HCT116 (cell line): ENCODE data around the gene ACTRT3. TPM values are rescaled to one million over a fixed set of nuclear protein-coding genes. Genes with fewer than 3 reads are reported as not detected.
A peak's percentile ranks its signal among the peaks of the same experiment; 100 is the strongest.

Experiments
- ATAC-seq: fragments of 200-7000 bp; cut with Tn5 transposase; 2 replicates; pipeline ENCODE4 v1.9.1; 2020; ENCODE audit warnings: mild to moderate bottlenecking, moderate library complexity
- BruUV-seq: library from RNA; stranded (reverse); fragments of 400-500 nt; replicated peaks from 2 replicates; lab custom pipeline; 2021; lab: Mats Ljungman, UMichigan
- CTCF ChIA-PET: fragments of 300-600 bp; sonication (Branson Sonifier 250); formaldehyde crosslinking; loops from one replicate; lab custom pipeline; 2021; ENCODE audit warnings: antibody characterized with exemption; lab: Charles Lee
- POLR2A ChIA-PET: fragments of 300-600, 350-600 bp; sonication (Branson Sonifier 250); formaldehyde crosslinking; loops from one replicate; lab custom pipeline; 2021; ENCODE audit warnings: antibody characterized with exemption; lab: Charles Lee
- RAD21 ChIA-PET, 2 experiments: fragments of 300-600 bp; sonication (Branson Sonifier 250); formaldehyde crosslinking; loops; one replicate each; lab custom pipeline; 2023; ENCODE audit warnings: low total read pairs in 2 of 2; ENCODE audit not compliant: uncharacterized antibody in 2 of 2, unreplicated experiment in 2 of 2, low non-redundant PET in 1 of 2; lab: Charles Lee
- DNase-seq: peaks from one replicate; pipeline ENCODE4 v3.0.0-alpha.2; 2010; ENCODE audit warnings: low read depth, low spot score
- H2AFZ ChIP-seq: fragments of 200-600 bp; shearing (Covaris generic), sonication (generic); 2 replicates; pipeline ENCODE4 v1.6.1; 2017; ENCODE audit warnings: low read depth, mixed run types, mixed read lengths, antibody characterized with exemption, low read length; ENCODE audit not compliant: poor library complexity, severe bottlenecking
- H3K27ac ChIP-seq: 2 replicates; pipeline ENCODE4 v1.5.1; 2012; ENCODE audit warnings: low read depth, low read length
- H3K27me3 ChIP-seq: fragments of 200-600 bp; sonication (generic); 2 replicates; pipeline ENCODE4 v1.6.1; 2016; ENCODE audit warnings: mixed run types, low read length, mixed read lengths; ENCODE audit not compliant: insufficient read depth
- H3K36me3 ChIP-seq, 2 experiments: fragments of 200-500 bp in 1 of 2; fragments of 200-600 bp in 1 of 2; sonication (Bioruptor generic) in 1 of 2; sonication (generic) in 1 of 2; 2 replicates each; pipeline versions ENCODE4 v1.5.1 to v1.6.1; 2014 to 2016; ENCODE audit warnings: low read length in 2 of 2, inconsistent platforms in 1 of 2, mixed read lengths in 1 of 2, mixed run types in 1 of 2; ENCODE audit not compliant: insufficient read depth in 2 of 2, control insufficient read depth in 1 of 2
- H3K4me1 ChIP-seq, 2 experiments: fragments of 200-600 bp in 1 of 2; sonication (generic) in 1 of 2; 2 replicates each; pipeline versions ENCODE4 v1.5.1 to v1.6.1; 2012 to 2017; ENCODE audit warnings: low read length in 2 of 2, inconsistent platforms in 1 of 2, mild to moderate bottlenecking in 1 of 2, mixed read lengths in 1 of 2, mixed run types in 1 of 2, moderate library complexity in 1 of 2; ENCODE audit not compliant: insufficient read depth in 2 of 2, control insufficient read depth in 1 of 2
- H3K4me2 ChIP-seq: fragments of 200-600 bp; sonication (generic); 2 replicates; pipeline ENCODE4 v1.6.1; 2017; ENCODE audit warnings: mixed run types, low read length, mixed read lengths
- H3K4me3 ChIP-seq, 2 experiments: fragments of 200-600 bp in 1 of 2; sonication (generic) in 1 of 2; replicated peaks in 1 of 2; 2 replicates each; pipeline ENCODE4 v1.5.1; 2011 to 2016; ENCODE audit warnings: low read length in 2 of 2, control low read depth in 1 of 2, low read depth in 1 of 2, mild to moderate bottlenecking in 1 of 2, mixed read lengths in 1 of 2, mixed run types in 1 of 2
- H3K79me2 ChIP-seq: fragments of 200-600 bp; sonication (generic); 2 replicates; pipeline ENCODE4 v1.6.1; 2017; ENCODE audit warnings: mild to moderate bottlenecking, mixed run types, low read length, moderate library complexity, mixed read lengths; ENCODE audit not compliant: insufficient read depth
- H3K9ac ChIP-seq: fragments of 200-600 bp; sonication (generic); 2 replicates; pipeline ENCODE4 v1.6.1; 2016; ENCODE audit warnings: low read length, mixed read lengths
- H3K9me2 ChIP-seq: fragments of 200-600 bp; sonication (generic), shearing (Covaris generic); 2 replicates; pipeline ENCODE4 v1.6.1; 2017; ENCODE audit warnings: mixed run types, mild to moderate bottlenecking, moderate library complexity; ENCODE audit not compliant: insufficient read depth
- H3K9me3 ChIP-seq, 2 experiments: fragments of 200-500 bp in 1 of 2; fragments of 200-600 bp in 1 of 2; sonication (Bioruptor generic) in 1 of 2; sonication (generic) in 1 of 2; 2 replicates each; pipeline ENCODE4 v1.6.1; 2014 to 2017; ENCODE audit warnings: low read length in 2 of 2, mixed read lengths in 2 of 2, inconsistent platforms in 1 of 2, low read depth in 1 of 2, mild to moderate bottlenecking in 1 of 2, mixed run types in 1 of 2, moderate library complexity in 1 of 2; ENCODE audit not compliant: control insufficient read depth in 1 of 2, insufficient read depth in 1 of 2
- H4K20me1 ChIP-seq: fragments of 200-600 bp; sonication (generic), shearing (Covaris generic); 2 replicates; pipeline ENCODE4 v1.6.1; 2017; ENCODE audit warnings: mixed run types, mild to moderate bottlenecking, moderate library complexity; ENCODE audit not compliant: insufficient read depth
- CBX3 ChIP-seq: IDR thresholded peaks from 2 replicates; pipeline ENCODE4 v1.6.1; 2012; ENCODE audit warnings: low read depth
- CTCF ChIP-seq, 3 experiments: fragments of 200-600 bp in 1 of 3; sonication (generic) in 1 of 3; IDR thresholded peaks in 2 of 3; conservative IDR thresholded peaks in 1 of 3; 2 replicates each; pipeline ENCODE4 v1.5.1; 2012 to 2017; ENCODE audit warnings: low read depth in 2 of 3, low read length in 2 of 3, antibody characterized with exemption in 1 of 3, borderline replicate concordance in 1 of 3, control low read depth in 1 of 3, mild to moderate bottlenecking in 1 of 3, mixed read lengths in 1 of 3, mixed run types in 1 of 3, moderate library complexity in 1 of 3; ENCODE audit not compliant: insufficient read depth in 1 of 3
- ELF1 ChIP-seq: IDR thresholded peaks from 2 replicates; pipeline ENCODE4 v1.6.1; 2012; ENCODE audit warnings: low read depth, borderline replicate concordance
- EZH2 ChIP-seq: fragments of 200-600 bp; sonication (generic); IDR thresholded peaks from 2 replicates; pipeline ENCODE4 v1.6.1; 2017; ENCODE audit warnings: antibody characterized with exemption, mixed run types
- POLR2A ChIP-seq: IDR thresholded peaks from 2 replicates; pipeline ENCODE4 v1.7.0; 2011; ENCODE audit warnings: borderline replicate concordance; ENCODE audit not compliant: insufficient read depth, insufficient read length; ENCODE audit errors: extremely low read depth
- RAD21 ChIP-seq: IDR thresholded peaks from 2 replicates; pipeline ENCODE4 v1.6.1; 2012; ENCODE audit warnings: low read depth, mild to moderate bottlenecking
- ZFX ChIP-seq: fragments of 450-650 bp; IDR thresholded peaks from 2 replicates; pipeline ENCODE4 v1.6.1; 2017
- intact Hi-C: fragments of 100-400 bp; cut with micrococcal nuclease; formaldehyde crosslinking; loops from 2 replicates; pipeline ENCODE4 v1.10.0; 2022
- total RNA-seq: library from RNA; stranded (reverse); gene quantifications from one replicate; pipeline ENCODE4 v1.2.1, GENCODE V29; 2021; ENCODE audit not compliant: unreplicated experiment

ACTRT3 gene
- total RNA-seq, 1 experiment from 2014 or later, result 1.2 TPM

- BruUV-seq, result no TSS peak
Observed at GRCh38 chr3:169813278-169813677, 43.9 kb upstream of the ACTRT3 start.

More at GRCh38 chr3:169813278-169813677, 43.9 kb upstream of the ACTRT3 start:
- Histone ChIP-seq H4K20me1 (no peaks in the 10 kb centered on the region), H3K27ac (no peak overlapping the region), H3K9me2 (no peaks in the 10 kb centered on the region), H3K27me3 (no peaks in the 10 kb centered on the region), H3K9me3 (no peaks in the 10 kb centered on the region), H3K79me2 (no peaks in the 10 kb centered on the region), H3K4me2 (no peak overlapping the region), H2AFZ (no peak overlapping the region), H3K36me3 (no peaks in the 10 kb centered on the region), H3K4me3 (no peak overlapping the region), H3K9ac (no peak overlapping the region), H3K4me1 (no peaks in the 10 kb centered on the region)
- TF ChIP-seq ELF1 (no peak), CTCF (IDR thresholded peaks at IDR 0.05 in 2 of 3, conservative IDR thresholded peaks at IDR 0.05 in 1 of 3; ENCODE audit: borderline replicate concordance in 1 of 3, insufficient read depth in 1 of 3, low read depth in 2 of 3, low read length in 2 of 3) (no peak), RAD21 (no peak), ZFX (no peak), EZH2 (no peak), CBX3 (no peak), POLR2A (no peak)
- ChIA-PET POLR2A (no interaction called here), CTCF (no interaction called here), RAD21 (no interaction called here)
- ATAC-seq (peak; percentile 14; the same call in 1 of the 2 replicates), DNase-seq (no peak)
- intact Hi-C loops, result no loop called here
